A673 (cell line): Measurements from ENCODE around the gene DIP2C. TPM values are rescaled to one million over a fixed set of nuclear protein-coding genes. Genes with fewer than 3 reads are reported as not detected.

Experiments used
- BruUV-seq: library from RNA; stranded (reverse); fragments of 400-500 nt; replicated peaks from 2 replicates; lab custom pipeline; 2021; lab: Mats Ljungman, UMichigan
- CTCF ChIA-PET: fragments of 300-600 bp; sonication (Branson Sonifier 250); formaldehyde crosslinking; loops from one replicate; lab custom pipeline; 2022; ENCODE audit warnings: antibody characterized with exemption; lab: Charles Lee
- POLR2A ChIA-PET: fragments of 300-600 bp; sonication (Branson Sonifier 250); formaldehyde crosslinking; loops from one replicate; lab custom pipeline; 2022; ENCODE audit warnings: antibody characterized with exemption; ENCODE audit not compliant: low non-redundant PET; lab: Charles Lee
- DNase-seq: peaks from one replicate; pipeline ENCODE4 v3.0.0-alpha.2; 2015; ENCODE audit warnings: low spot score
- H3K27ac ChIP-seq: fragments of 200-600 bp; sonication (generic); 2 replicates; pipeline ENCODE4 v1.5.1; 2016; ENCODE audit warnings: mixed run types, low read depth, mild to moderate bottlenecking, mixed read lengths, antibody characterized with exemption, low read length; ENCODE audit not compliant: poor library complexity, severe bottlenecking
- H3K27me3 ChIP-seq: fragments of 200-600 bp; sonication (generic); replicated peaks from 2 replicates; pipeline ENCODE4 v1.6.1; 2017; ENCODE audit warnings: mixed run types, low read depth, mild to moderate bottlenecking, mixed read lengths, antibody characterized with exemption, low read length; ENCODE audit not compliant: insufficient read depth, poor library complexity
- H3K36me3 ChIP-seq: fragments of 200-600 bp; sonication (generic); 2 replicates; pipeline ENCODE4 v1.6.1; 2016; ENCODE audit warnings: mixed run types, mild to moderate bottlenecking, mixed read lengths, antibody characterized with exemption, low read length; ENCODE audit not compliant: insufficient read depth, poor library complexity, severe bottlenecking
- H3K4me1 ChIP-seq: fragments of 200-600 bp; sonication (generic); 2 replicates; pipeline ENCODE4 v1.6.1; 2017; ENCODE audit warnings: mixed run types, mild to moderate bottlenecking, mixed read lengths, antibody characterized with exemption, low read length; ENCODE audit not compliant: insufficient read depth, poor library complexity, severe bottlenecking
- H3K4me3 ChIP-seq: fragments of 200-600 bp; sonication (generic); 2 replicates; pipeline ENCODE4 v1.5.1; 2016; ENCODE audit warnings: low read depth, mixed run types, mild to moderate bottlenecking, mixed read lengths, low read length; ENCODE audit not compliant: poor library complexity, severe bottlenecking
- H3K9me3 ChIP-seq: fragments of 200-600 bp; sonication (generic); 2 replicates; pipeline ENCODE4 v1.6.1; 2016; ENCODE audit warnings: mixed run types, low read depth, mild to moderate bottlenecking, mixed read lengths, antibody characterized with exemption, low read length; ENCODE audit not compliant: poor library complexity, severe bottlenecking
- CTCF ChIP-seq: fragments of 300-800, 200-600 bp; sonication (generic); conservative IDR thresholded peaks from 2 replicates; pipeline ENCODE4 v1.5.1; 2017; ENCODE audit warnings: low read depth, mild to moderate bottlenecking, antibody characterized with exemption, low read length, moderate library complexity, mixed read lengths
- EZH2 ChIP-seq: fragments of 200-600 bp; sonication (generic); IDR thresholded peaks from 2 replicates; pipeline ENCODE4 v1.6.1; 2017; ENCODE audit warnings: borderline replicate concordance, low read depth, mild to moderate bottlenecking, mixed read lengths, antibody characterized with exemption, low read length; ENCODE audit not compliant: poor library complexity, severe bottlenecking
- intact Hi-C: fragments of 100-400 bp; cut with micrococcal nuclease; formaldehyde crosslinking; loops from one replicate; pipeline ENCODE4 v1.10.0; 2022; ENCODE audit not compliant: unreplicated experiment
- microRNA-seq: library from miRNA; unstranded; fragments of <30 nt; microRNA quantifications from one replicate; pipeline ENCODE4 v1.2.0, GENCODE V29; 2021
- total RNA-seq: library from RNA; stranded (reverse); gene quantifications from 2 replicates; pipeline ENCODE4 v1.2.3, GENCODE V29; 2021

The DIP2C gene
- total RNA-seq, 1 experiment from 2014 or later, result 13.2 TPM

- Histone ChIP-seq H3K4me1 (peaks cover 6% of the 10 kb centered on the region), H3K9me3 (no peaks in the 10 kb centered on the region), H3K4me3 (no peak overlapping the region), H3K27ac (no peak overlapping the region), H3K27me3 (no peaks in the 10 kb centered on the region), H3K36me3 (no peaks in the 10 kb centered on the region)
- no TSS peak for BruUV-seq
- DNase-seq, result no peak
- ChIA-PET POLR2A (no interaction called here), CTCF (no interaction called here)
- TF ChIP-seq CTCF (no peak), EZH2 (no peak)
- intact Hi-C loops, result no loop called here
These were observed 463.4 kb downstream of the DIP2C start for GRCh38 chr10:226018-226417.

- ChIA-PET CTCF (no interaction called here), POLR2A (no interaction called here)
- Histone ChIP-seq H3K27me3 (no peaks in the 10 kb centered on the region), H3K36me3 (no peaks in the 10 kb centered on the region), H3K4me1 (peaks cover 19% of the 10 kb centered on the region), H3K4me3 (no peak overlapping the region), H3K9me3 (no peaks in the 10 kb centered on the region), H3K27ac (no peak overlapping the region)
- BruUV-seq, result no TSS peak
- intact Hi-C loops, result no loop called here
- DNase-seq, result no peak
- TF ChIP-seq CTCF (no peak), EZH2 (no peak)
These were observed 464.9 kb downstream of the DIP2C start for GRCh38 chr10:224571-224970.

Small RNA genes within 50 kb of the gene (microRNA-seq; reads per million reads assigned to microRNA genes)
- 48.3 reads per million, percentile 56 among the genes with 10 or more reads in this experiment for gene MIR5699

Other genes starting within 250 kb of the DIP2C start
- gene LARP4B, start 242.0 kb upstream of the DIP2C start, total RNA-seq, result 101 and 104 TPM in 2 replicates